ENCODE results near the gene GAMT.

GAMT gene

GRCh38 chr19:1362387-1363257, 38.7 kb downstream of the GAMT start:
- DNase-seq: no peak

- no peak for DNase-seq
Measured at GRCh38 chr19:1361601-1362386, 39.5 kb downstream of the GAMT start.

- DNase-seq: no peak
Measured at GRCh38 chr19:1360818-1361461, 40.4 kb downstream of the GAMT start.

GRCh38 chr19:1360126-1360817, 41.1 kb downstream of the GAMT start:
- DNase-seq: no peak

- DNase-seq: no peak
Measured at GRCh38 chr19:1357531-1358109, 43.7 kb downstream of the GAMT start.

- no peak for DNase-seq
Measured at GRCh38 chr19:1356508-1356865, 44.9 kb downstream of the GAMT start.

GRCh38 chr19:1355568-1356507, 45.5 kb downstream of the GAMT start:
- no peak for DNase-seq

- DNase-seq: no peak
Measured at GRCh38 chr19:1354970-1355567, 46.3 kb downstream of the GAMT start.

GRCh38 chr19:1353144-1353543, 48.2 kb downstream of the GAMT start:
- DNase-seq: no peak

GRCh38 chr19:1351381-1351851, 49.9 kb downstream of the GAMT start:
- DNase-seq: no peak

- DNase-seq: no peak
Measured at GRCh38 chr19:1350867-1351266, 50.5 kb downstream of the GAMT start.

GRCh38 chr19:1349211-1349610, 52.1 kb downstream of the GAMT start:
- DNase-seq: no peak

All from NCI-H510A treated with DMSO at 0.1 percent for 48 hours (cell line).